WI38 (cell line): ENCODE data around the gene SLPI.

ENCODE experiments used
- H3K4me3 ChIP-seq: 2 replicates; pipeline ENCODE4 v1.5.1; 2011; ENCODE audit warnings: low read depth, mild to moderate bottlenecking, control low read depth, low read length
- CTCF ChIP-seq: IDR thresholded peaks from 2 replicates; pipeline ENCODE4 v1.5.1; 2012; ENCODE audit warnings: low read depth, mild to moderate bottlenecking, control low read depth, low read length

Gene SLPI

GRCh38 chr20:45257711-45258110, 3.3 kb upstream of the SLPI start:
- no peak overlapping the region for H3K4me3 ChIP-seq
- no peak for TF ChIP-seq CTCF

- TF ChIP-seq CTCF: no peak
- no peak overlapping the region for H3K4me3 ChIP-seq
Measured at GRCh38 chr20:45257161-45257560, 2.8 kb upstream of the SLPI start.

- no peak overlapping the region for H3K4me3 ChIP-seq
- TF ChIP-seq CTCF: no peak
Measured at GRCh38 chr20:45253261-45253660, 1.1 kb downstream of the SLPI start.

- no peak overlapping the region for H3K4me3 ChIP-seq
- TF ChIP-seq CTCF: no peak
Measured at GRCh38 chr20:45251884-45252560, 2.3 kb downstream of the SLPI start.

- no peak for TF ChIP-seq CTCF
- H3K4me3 ChIP-seq: no peak overlapping the region
Measured at GRCh38 chr20:45248609-45249008, 5.8 kb downstream of the SLPI start.

- no peak overlapping the region for H3K4me3 ChIP-seq
- no peak for TF ChIP-seq CTCF
Measured at GRCh38 chr20:45247865-45248264, 6.5 kb downstream of the SLPI start.

- no peak for TF ChIP-seq CTCF
Measured at GRCh38 chr20:45246109-45246508, 8.3 kb downstream of the SLPI start.

More at GRCh38 chr20:45246109-45246508, 8.3 kb downstream of the SLPI start:
- no peak overlapping the region for H3K4me3 ChIP-seq
